ENCODE results near the gene BACH2. TPM values are rescaled to one million over a fixed set of nuclear protein-coding genes. Genes with fewer than 3 reads are reported as not detected.

BACH2 gene
- total and polyA plus RNA-seq, 2 of the 8 experiments (the other 6 are each of a cell fraction or from before 2014, with no cell fraction given) = 1.9 to 5.9 TPM

DNA sequence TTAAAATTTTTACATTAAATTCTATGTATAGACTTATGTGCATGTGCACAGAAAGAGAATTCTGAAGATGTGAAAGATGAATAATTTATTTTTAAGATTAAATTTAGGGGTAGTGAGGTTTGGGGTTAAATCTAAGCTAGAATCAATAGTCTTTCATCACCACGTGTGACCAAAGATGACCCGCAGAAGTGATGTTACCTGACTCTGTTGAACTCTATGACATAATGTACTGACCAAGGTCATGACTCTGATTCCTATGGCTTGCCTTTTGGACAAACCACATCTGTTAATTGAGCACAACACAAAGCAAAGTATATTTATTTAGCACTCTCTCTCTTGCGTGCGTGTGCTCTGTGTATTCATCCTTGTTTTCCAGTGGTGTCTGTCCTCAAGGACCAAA is 150.6 kb downstream of the BACH2 start:
- no peak overlapping the region for H2AK5ac ChIP-seq (ENCODE audit: low read depth, low read length)
- 90% methylated on average over 4 of the region's 4 CpGs; no CpG with 5 or more reads in 1 of the 2 experiments for WGBS, 2 experiments (ENCODE audit: extremely low coverage in 1 of 2, insufficient coverage in 1 of 2, insufficient read length in 1 of 2, insufficient replicate concordance in 2 of 2, low coverage in 1 of 2, low lambda C conversion rate in 2 of 2, missing lambda C conversion rate in 1 of 2)
- H2BK20ac ChIP-seq (ENCODE audit: low read length) = no peak overlapping the region
- no peak overlapping the region for H4K5ac ChIP-seq (ENCODE audit: insufficient read length, low read depth, low read length)
- no peak overlapping the region for H4K91ac ChIP-seq (replicated peaks; ENCODE audit: insufficient read length, low read length)
- no peak overlapping the region for H3K23ac ChIP-seq (ENCODE audit: insufficient read length)
- H2AFZ ChIP-seq (ENCODE audit: low read length) = no peak overlapping the region
- H3K9me3 ChIP-seq (ENCODE audit: insufficient read depth in 2 of 2, low read depth in 1 of 2, low read length in 1 of 2) = no peaks in the 10 kb centered on the region
- H2BK15ac ChIP-seq (ENCODE audit: low read length) = no peak overlapping the region
- H3K4ac ChIP-seq (replicated peaks; ENCODE audit: insufficient read length, low read depth, low read length) = no peak overlapping the region
- DNase-seq (ENCODE audit: low read depth in 1 of 2, low spot score in 2 of 2) (no peak), FAIRE-seq (no peak)
- no peak overlapping the region for H3K4me2 ChIP-seq (ENCODE audit: insufficient read depth in 1 of 2, low read depth in 2 of 2, low read length in 2 of 2)
- no peak overlapping the region for H3K56ac ChIP-seq (replicated peaks; ENCODE audit: insufficient read length, low read depth, low read length)
- H3K79me1 ChIP-seq (ENCODE audit: low read depth, low read length) = no peaks in the 10 kb centered on the region; the same call in 1 of the 2 replicates
- H2BK12ac ChIP-seq (ENCODE audit: low read depth, low read length) = no peak overlapping the region
- no peak overlapping the region for H2BK5ac ChIP-seq (ENCODE audit: low read depth, low read length)
- H3K23me2 ChIP-seq (ENCODE audit: low read depth, low read length) = no peaks in the 10 kb centered on the region
- no peak overlapping the region for H3K9ac ChIP-seq (replicated peaks in 1 of 4; ENCODE audit: extremely low read depth in 1 of 4, low read depth in 3 of 4, low read length in 3 of 4)
- H3K36me3 ChIP-seq (ENCODE audit: control insufficient read depth in 2 of 4, insufficient read depth in 4 of 4, low read length in 3 of 4) = no peaks in the 10 kb centered on the region
- ChIA-PET CTCF (ENCODE audit: partially characterized antibody) (no interaction called here), POLR2A (ENCODE audit: partially characterized antibody) (no interaction called here)
- no peak overlapping the region for H2BK120ac ChIP-seq (replicated peaks; ENCODE audit: low read depth, low read length)
- H3K27ac ChIP-seq (ENCODE audit: low read depth, low read length) = no peak overlapping the region
- no peak overlapping the region for H4K8ac ChIP-seq (ENCODE audit: extremely low read depth, insufficient read depth, low read length)
- no peaks in the 10 kb centered on the region for H3K79me2 ChIP-seq (ENCODE audit: control insufficient read depth in 1 of 2, insufficient read depth in 2 of 2, low read length in 2 of 2)
- H3K4me1 ChIP-seq (replicated peaks in 1 of 4; ENCODE audit: control insufficient read depth in 3 of 4, insufficient read depth in 4 of 4, low read length in 3 of 4) = no peaks in the 10 kb centered on the region
- no peaks in the 10 kb centered on the region for H3K27me3 ChIP-seq (replicated peaks in 1 of 4; ENCODE audit: control insufficient read depth in 3 of 4, extremely low read depth in 1 of 4, insufficient read depth in 3 of 4, low read length in 3 of 4)
- no peak overlapping the region for H3K14ac ChIP-seq (ENCODE audit: insufficient read length)
- H4K20me1 ChIP-seq (replicated peaks in 1 of 2; ENCODE audit: control insufficient read depth in 1 of 2, insufficient read depth in 2 of 2, low read length in 2 of 2) = no peaks in the 10 kb centered on the region
- no peak overlapping the region for H3K4me3 ChIP-seq (ENCODE audit: extremely low read depth in 1 of 4, insufficient read depth in 2 of 4, low read depth in 3 of 4, low read length in 4 of 4)
- no peak overlapping the region for H3K18ac ChIP-seq (ENCODE audit: extremely low read depth, low read length)
- TF ChIP-seq, protein P1, sequence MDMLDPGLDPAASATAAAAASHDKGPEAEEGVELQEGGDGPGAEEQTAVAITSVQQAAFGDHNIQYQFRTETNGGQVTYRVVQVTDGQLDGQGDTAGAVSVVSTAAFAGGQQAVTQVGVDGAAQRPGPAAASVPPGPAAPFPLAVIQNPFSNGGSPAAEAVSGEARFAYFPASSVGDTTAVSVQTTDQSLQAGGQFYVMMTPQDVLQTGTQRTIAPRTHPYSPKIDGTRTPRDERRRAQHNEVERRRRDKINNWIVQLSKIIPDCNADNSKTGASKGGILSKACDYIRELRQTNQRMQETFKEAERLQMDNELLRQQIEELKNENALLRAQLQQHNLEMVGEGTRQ (IDR thresholded peaks at IDR 0.05; ENCODE audit: low read length) = no peak
- no peak for TF ChIP-seq KDM5A (IDR thresholded peaks at IDR 0.05; ENCODE audit: low read length)
- TF ChIP-seq YY1 (IDR thresholded peaks at IDR 0.05; ENCODE audit: low read depth, low read length) = no peak
- TF ChIP-seq BRCA1 (IDR thresholded peaks at IDR 0.05; ENCODE audit: low read depth, low read length) = no peak
- TF ChIP-seq, protein P2, sequence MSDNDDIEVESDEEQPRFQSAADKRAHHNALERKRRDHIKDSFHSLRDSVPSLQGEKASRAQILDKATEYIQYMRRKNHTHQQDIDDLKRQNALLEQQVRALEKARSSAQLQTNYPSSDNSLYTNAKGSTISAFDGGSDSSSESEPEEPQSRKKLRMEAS (IDR thresholded peaks at IDR 0.05) = no peak
- TF ChIP-seq EP300 (IDR thresholded peaks at IDR 0.05; ENCODE audit: borderline replicate concordance in 1 of 2, low read depth in 2 of 2, low read length in 2 of 2) = no peak
- TF ChIP-seq, protein P3, sequence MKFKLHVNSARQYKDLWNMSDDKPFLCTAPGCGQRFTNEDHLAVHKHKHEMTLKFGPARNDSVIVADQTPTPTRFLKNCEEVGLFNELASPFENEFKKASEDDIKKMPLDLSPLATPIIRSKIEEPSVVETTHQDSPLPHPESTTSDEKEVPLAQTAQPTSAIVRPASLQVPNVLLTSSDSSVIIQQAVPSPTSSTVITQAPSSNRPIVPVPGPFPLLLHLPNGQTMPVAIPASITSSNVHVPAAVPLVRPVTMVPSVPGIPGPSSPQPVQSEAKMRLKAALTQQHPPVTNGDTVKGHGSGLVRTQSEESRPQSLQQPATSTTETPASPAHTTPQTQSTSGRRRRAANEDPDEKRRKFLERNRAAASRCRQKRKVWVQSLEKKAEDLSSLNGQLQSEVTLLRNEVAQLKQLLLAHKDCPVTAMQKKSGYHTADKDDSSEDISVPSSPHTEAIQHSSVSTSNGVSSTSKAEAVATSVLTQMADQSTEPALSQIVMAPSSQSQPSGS (IDR thresholded peaks at IDR 0.05; ENCODE audit: low read length) = no peak
- TF ChIP-seq SAP30 (IDR thresholded peaks at IDR 0.05; ENCODE audit: insufficient read depth, insufficient replicate concordance, low read length) = no peak
- TF ChIP-seq JUND (IDR thresholded peaks at IDR 0.05; ENCODE audit: low read length) = no peak
- TF ChIP-seq POLR2A (IDR thresholded peaks at IDR 0.05; ENCODE audit: control extremely low read depth in 1 of 2, low read depth in 2 of 2, low read length in 2 of 2) = no peak
- TF ChIP-seq RAD21 (IDR thresholded peaks at IDR 0.05 in 1 of 2, conservative IDR thresholded peaks at IDR 0.05 in 1 of 2; ENCODE audit: low read depth in 2 of 2, low read length in 2 of 2) = no peak
- TF ChIP-seq CREB1 (IDR thresholded peaks at IDR 0.05) = no peak
